Astrocyte (in vitro differentiated cells and primary cell): Measurements from ENCODE around the gene PPP2R5A. TPM values are rescaled to one million over a fixed set of nuclear protein-coding genes. Genes with fewer than 3 reads are reported as not detected.
A peak's percentile ranks its signal among the peaks of the same experiment; 100 is the strongest.

Experiments
- DNase-seq: peaks from one replicate; pipeline ENCODE4 v3.0.0-alpha.2; 2010; ENCODE audit warnings: low read depth
- FAIRE-seq: peaks from 2 replicates; lab custom pipeline; 2011; peaks lifted over from hg19 to GRCh38; lab: Jason Lieb, UNC
- H2AFZ ChIP-seq: 2 replicates; pipeline ENCODE4 v1.6.0; 2012; ENCODE audit warnings: low read depth, low read length, inconsistent platforms
- H3K27ac ChIP-seq: 2 replicates; pipeline ENCODE4 v1.5.1; 2011; ENCODE audit warnings: low read depth, low read length, inconsistent platforms
- H3K27me3 ChIP-seq: 2 replicates; pipeline ENCODE4 v1.6.0; 2011; ENCODE audit warnings: low read length, inconsistent platforms; ENCODE audit not compliant: insufficient read depth
- H3K36me3 ChIP-seq: 2 replicates; pipeline ENCODE4 v1.5.1; 2011; ENCODE audit warnings: low read length, inconsistent platforms; ENCODE audit not compliant: insufficient read depth
- H3K4me1 ChIP-seq: 2 replicates; pipeline ENCODE4 v1.5.1; 2011; ENCODE audit warnings: low read length, inconsistent platforms; ENCODE audit not compliant: insufficient read depth
- H3K4me2 ChIP-seq: 2 replicates; pipeline ENCODE4 v1.6.0; 2012; ENCODE audit warnings: low read length, inconsistent platforms
- H3K4me3 ChIP-seq: 2 replicates; pipeline ENCODE4 v1.5.1; 2011; ENCODE audit warnings: low read depth, mild to moderate bottlenecking, low read length, inconsistent platforms; ENCODE audit not compliant: insufficient read depth
- H3K79me2 ChIP-seq: 2 replicates; pipeline ENCODE4 v1.6.0; 2012; ENCODE audit warnings: mild to moderate bottlenecking, low read length, inconsistent platforms; ENCODE audit not compliant: insufficient read depth
- H3K9ac ChIP-seq: 2 replicates; pipeline ENCODE4 v1.6.0; 2012; ENCODE audit warnings: mild to moderate bottlenecking, low read length, inconsistent platforms
- H3K9me3 ChIP-seq: 2 replicates; pipeline ENCODE4 v1.5.1; 2012; ENCODE audit warnings: low read depth, mild to moderate bottlenecking, low read length, inconsistent platforms; ENCODE audit not compliant: insufficient read depth
- H4K20me1 ChIP-seq: 2 replicates; pipeline ENCODE4 v1.6.0; 2012; ENCODE audit warnings: low read length, inconsistent platforms; ENCODE audit not compliant: insufficient read depth
- H3K27ac Mint-ChIP-seq: one replicate; pipeline ENCODE4 v1.8.0; 2021; ENCODE audit warnings: mild to moderate bottlenecking, mixed read lengths; ENCODE audit not compliant: unreplicated experiment
- H3K27me3 Mint-ChIP-seq: one replicate; pipeline ENCODE4 v1.8.0; 2021; ENCODE audit warnings: low read depth, mixed read lengths; ENCODE audit not compliant: unreplicated experiment
- H3K36me3 Mint-ChIP-seq: one replicate; pipeline ENCODE4 v1.8.0; 2021; ENCODE audit warnings: low read depth, mixed read lengths; ENCODE audit not compliant: unreplicated experiment
- H3K4me1 Mint-ChIP-seq: one replicate; pipeline ENCODE4 v1.8.0; 2021; ENCODE audit warnings: low read depth, mixed read lengths; ENCODE audit not compliant: unreplicated experiment
- H3K4me3 Mint-ChIP-seq: one replicate; pipeline ENCODE4 v1.8.0; 2021; ENCODE audit warnings: mild to moderate bottlenecking, moderate library complexity, mixed read lengths; ENCODE audit not compliant: unreplicated experiment
- H3K9me3 Mint-ChIP-seq: one replicate; pipeline ENCODE4 v1.8.0; 2021; ENCODE audit warnings: mild to moderate bottlenecking, mixed read lengths; ENCODE audit not compliant: unreplicated experiment
- EZH2 ChIP-seq: IDR thresholded peaks from 2 replicates; pipeline ENCODE4 v1.6.1; 2012; ENCODE audit warnings: mild to moderate bottlenecking, low read length, inconsistent platforms; ENCODE audit not compliant: insufficient read depth
- total RNA-seq: library from RNA; stranded (reverse); gene quantifications from 2 replicates; pipeline ENCODE4 v1.2.1, GENCODE V29; 2021
- TF ChIP-seq, protein P1 (sequence below): IDR thresholded peaks from 2 replicates; pipeline ENCODE4 v1.5.1; 2011; ENCODE audit warnings: low read depth, mild to moderate bottlenecking, inconsistent platforms, low read length, moderate library complexity; ENCODE audit not compliant: insufficient read depth

The PPP2R5A gene
- total RNA-seq, 1 donor from 2014 or later = 13.2 TPM

DNA sequence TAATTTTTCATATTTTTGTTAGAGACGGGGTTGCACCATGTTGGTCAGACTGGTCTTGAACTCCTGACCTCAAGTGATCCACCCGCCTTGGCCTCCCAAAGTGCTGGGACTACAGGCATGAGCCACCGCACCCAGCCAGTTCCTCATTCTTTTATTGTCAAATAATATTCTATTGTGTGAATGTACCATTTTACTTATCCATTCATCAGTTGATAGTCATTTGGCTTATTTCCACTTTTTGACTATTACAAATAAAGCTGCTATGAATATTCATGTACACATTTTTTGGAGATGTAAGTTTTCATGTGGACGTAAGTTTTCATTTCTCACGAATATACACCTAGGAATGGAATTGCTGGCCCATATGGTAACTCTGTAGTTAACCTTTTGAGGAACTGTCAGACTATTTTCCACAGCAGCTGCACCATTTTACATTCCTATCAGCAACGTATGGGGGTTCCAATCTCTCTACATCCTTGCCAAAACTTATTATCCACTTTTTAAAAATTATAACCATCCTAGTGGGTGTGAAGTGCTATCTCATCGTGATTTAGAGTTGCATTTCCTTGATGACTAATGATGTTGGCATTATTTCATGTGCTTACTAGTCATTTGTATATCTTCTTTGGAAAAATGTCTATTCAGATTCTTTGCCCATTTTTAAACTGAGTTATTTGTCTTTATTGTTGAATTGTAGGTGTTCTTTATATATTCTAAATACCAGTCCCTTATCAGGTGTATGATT lies 116.8 kb downstream of the PPP2R5A start:
- Histone ChIP-seq H3K79me2 (no peaks in the 10 kb centered on the region), H4K20me1 (no peaks in the 10 kb centered on the region), H3K4me2 (no peak overlapping the region), H3K4me1 (peaks cover 3% of the 10 kb centered on the region), H3K36me3 (no peaks in the 10 kb centered on the region), H3K27me3 (no peaks in the 10 kb centered on the region), H3K9me3 (peaks cover 6% of the 10 kb centered on the region), H3K4me3 (no peak overlapping the region), H3K9ac (no peak overlapping the region), H2AFZ (no peak overlapping the region), H3K27ac (no peak overlapping the region)
- Mint-ChIP-seq H3K27me3 (no peaks in the 10 kb centered on the region), H3K27ac (peak overlapping the region; percentile 18), H3K36me3 (peaks cover 31% of the 10 kb centered on the region), H3K4me3 (no peak overlapping the region), H3K9me3 (peaks cover 2% of the 10 kb centered on the region), H3K4me1 (peaks cover 4% of the 10 kb centered on the region)
- TF ChIP-seq, protein P1, sequence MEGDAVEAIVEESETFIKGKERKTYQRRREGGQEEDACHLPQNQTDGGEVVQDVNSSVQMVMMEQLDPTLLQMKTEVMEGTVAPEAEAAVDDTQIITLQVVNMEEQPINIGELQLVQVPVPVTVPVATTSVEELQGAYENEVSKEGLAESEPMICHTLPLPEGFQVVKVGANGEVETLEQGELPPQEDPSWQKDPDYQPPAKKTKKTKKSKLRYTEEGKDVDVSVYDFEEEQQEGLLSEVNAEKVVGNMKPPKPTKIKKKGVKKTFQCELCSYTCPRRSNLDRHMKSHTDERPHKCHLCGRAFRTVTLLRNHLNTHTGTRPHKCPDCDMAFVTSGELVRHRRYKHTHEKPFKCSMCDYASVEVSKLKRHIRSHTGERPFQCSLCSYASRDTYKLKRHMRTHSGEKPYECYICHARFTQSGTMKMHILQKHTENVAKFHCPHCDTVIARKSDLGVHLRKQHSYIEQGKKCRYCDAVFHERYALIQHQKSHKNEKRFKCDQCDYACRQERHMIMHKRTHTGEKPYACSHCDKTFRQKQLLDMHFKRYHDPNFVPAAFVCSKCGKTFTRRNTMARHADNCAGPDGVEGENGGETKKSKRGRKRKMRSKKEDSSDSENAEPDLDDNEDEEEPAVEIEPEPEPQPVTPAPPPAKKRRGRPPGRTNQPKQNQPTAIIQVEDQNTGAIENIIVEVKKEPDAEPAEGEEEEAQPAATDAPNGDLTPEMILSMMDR = no peak
- TF ChIP-seq EZH2 = no peak
- peak; percentile 49 for DNase-seq
- FAIRE-seq = peak; percentile 13

DNA sequence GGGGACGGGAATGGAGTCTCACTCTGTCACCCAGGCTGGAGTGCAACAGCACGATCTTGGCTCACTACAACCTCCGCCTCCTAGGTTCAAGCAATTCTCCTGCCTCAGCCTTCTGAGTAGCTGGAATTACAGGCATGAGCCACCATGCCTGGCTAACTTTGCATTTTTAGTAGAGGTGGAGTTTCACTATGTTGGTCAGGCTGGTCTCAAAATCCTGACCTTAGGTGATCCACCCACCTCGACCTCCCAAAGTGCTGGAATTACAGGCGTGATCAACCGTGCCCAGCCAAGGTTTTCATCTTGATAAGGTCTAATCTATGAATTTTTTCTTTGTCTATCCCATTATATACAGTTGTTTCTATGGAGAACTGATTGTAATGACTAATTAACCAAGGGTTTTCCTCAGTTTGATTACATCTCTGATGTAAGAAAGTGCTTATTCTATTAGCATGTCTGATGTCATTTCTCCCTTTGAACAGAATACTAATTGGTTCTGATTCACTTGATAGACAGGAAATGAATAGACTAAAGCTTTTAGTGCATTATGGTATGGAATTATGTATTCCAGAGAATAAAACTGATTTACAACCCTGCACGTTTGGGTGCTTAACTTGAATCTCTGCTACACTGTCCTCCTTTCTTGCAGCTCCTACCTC lies 117.6 kb downstream of the PPP2R5A start:
- Histone ChIP-seq H3K4me3 (no peak overlapping the region), H3K4me2 (no peak overlapping the region), H2AFZ (no peak overlapping the region), H3K79me2 (no peaks in the 10 kb centered on the region), H4K20me1 (no peaks in the 10 kb centered on the region), H3K4me1 (peaks cover 3% of the 10 kb centered on the region), H3K36me3 (no peaks in the 10 kb centered on the region), H3K9me3 (peaks cover 5% of the 10 kb centered on the region), H3K9ac (no peak overlapping the region), H3K27me3 (no peaks in the 10 kb centered on the region), H3K27ac (no peak overlapping the region)
- Mint-ChIP-seq H3K4me3 (no peak overlapping the region), H3K27ac (peak overlapping the region; percentile 18), H3K4me1 (peaks cover 4% of the 10 kb centered on the region), H3K9me3 (peaks cover 6% of the 10 kb centered on the region), H3K36me3 (peaks cover 34% of the 10 kb centered on the region), H3K27me3 (no peaks in the 10 kb centered on the region)
- DNase-seq (no peak), FAIRE-seq (no peak)
- TF ChIP-seq EZH2 = no peak
- TF ChIP-seq, protein P1 = no peak
